Osteoblast (primary cell): Measurements from ENCODE around the gene NCKAP1. TPM values are rescaled to one million over a fixed set of nuclear protein-coding genes. Genes with fewer than 3 reads are reported as not detected.

ENCODE experiments used
- DNase-seq: peaks from one replicate; pipeline ENCODE4 v3.0.0; 2011; ENCODE audit warnings: low spot score, mixed read lengths; ENCODE audit not compliant: insufficient read length; ENCODE audit errors: missing footprints
- H2AFZ ChIP-seq: 2 replicates; pipeline ENCODE4 v1.6.0; 2011; ENCODE audit warnings: mild to moderate bottlenecking, low read length
- H3K27ac ChIP-seq: 2 replicates; pipeline ENCODE4 v1.5.1; 2011; ENCODE audit warnings: mild to moderate bottlenecking, low read depth, low read length, moderate library complexity
- H3K27me3 ChIP-seq: 2 replicates; pipeline ENCODE4 v1.6.0; 2012; ENCODE audit warnings: mild to moderate bottlenecking, control low read depth, inconsistent platforms, low read length, moderate library complexity; ENCODE audit not compliant: insufficient read depth
- H3K36me3 ChIP-seq: 2 replicates; pipeline ENCODE4 v1.5.1; 2011; ENCODE audit warnings: mild to moderate bottlenecking, low read length, control low read depth, moderate library complexity; ENCODE audit not compliant: insufficient read depth
- H3K4me1 ChIP-seq: 2 replicates; pipeline ENCODE4 v1.5.1; 2011; ENCODE audit warnings: mild to moderate bottlenecking, low read length, control low read depth, moderate library complexity; ENCODE audit not compliant: insufficient read depth
- H3K4me2 ChIP-seq: 2 replicates; pipeline ENCODE4 v1.6.0; 2011; ENCODE audit warnings: mild to moderate bottlenecking, low read length; ENCODE audit not compliant: insufficient read depth
- H3K4me3 ChIP-seq: fragments of 200-600 bp; sonication (generic); 3 replicates; pipeline ENCODE4 v1.5.1; 2012; ENCODE audit warnings: mild to moderate bottlenecking, low read length, inconsistent platforms; ENCODE audit not compliant: insufficient read depth
- H3K79me2 ChIP-seq: 2 replicates; pipeline ENCODE4 v1.6.0; 2012; ENCODE audit warnings: mild to moderate bottlenecking, low read length, control low read depth, inconsistent platforms; ENCODE audit not compliant: insufficient read depth
- H3K9me3 ChIP-seq: 2 replicates; pipeline ENCODE4 v1.5.1; 2011; ENCODE audit warnings: low read depth, low read length, control low read depth
- H4K20me1 ChIP-seq: 2 replicates; pipeline ENCODE4 v1.6.0; 2012; ENCODE audit warnings: mild to moderate bottlenecking, low read length, control low read depth; ENCODE audit not compliant: insufficient read depth
- CTCF ChIP-seq: IDR thresholded peaks from 2 replicates; pipeline ENCODE4 v1.5.1; 2011; ENCODE audit warnings: mild to moderate bottlenecking, low read depth, low read length, moderate library complexity; ENCODE audit errors: extremely low read depth
- total RNA-seq: library from RNA; depleted of rRNA; stranded (reverse); fragments of >200 nt; gene quantifications from 2 replicates; pipeline ENCODE4 v1.2.3, GENCODE V29; 2012

NCKAP1 gene
- total RNA-seq, 1 donor: 209 TPM

DNA sequence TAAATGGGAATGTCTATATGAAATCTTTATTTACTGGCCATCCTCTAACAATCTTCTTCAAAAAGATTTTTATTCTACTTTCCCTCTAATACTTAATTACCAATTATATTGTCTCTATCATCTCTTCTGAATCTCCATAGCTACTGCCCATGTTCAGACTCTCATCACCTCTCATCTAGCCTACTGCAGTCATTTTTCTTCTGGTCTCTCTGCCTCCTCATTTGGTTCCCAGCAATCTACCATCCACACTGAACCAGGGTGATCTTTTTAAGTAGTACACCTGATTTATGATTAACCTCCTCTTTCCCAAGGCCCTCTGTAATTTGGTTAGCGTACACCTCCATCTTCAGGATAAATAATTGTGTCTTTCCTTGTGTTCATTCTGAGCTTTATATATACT lies 57.6 kb downstream of the NCKAP1 start:
- Histone ChIP-seq H3K4me3 (no peak overlapping the region), H4K20me1 (no peaks in the 10 kb centered on the region), H3K36me3 (peaks cover 70% of the 10 kb centered on the region), H3K4me2 (no peak overlapping the region), H3K27ac (no peak overlapping the region), H2AFZ (no peak overlapping the region), H3K4me1 (no peaks in the 10 kb centered on the region), H3K27me3 (no peaks in the 10 kb centered on the region), H3K79me2 (no peaks in the 10 kb centered on the region), H3K9me3 (no peaks in the 10 kb centered on the region)
- DNase-seq: no peak
- TF ChIP-seq CTCF: no peak

DNA sequence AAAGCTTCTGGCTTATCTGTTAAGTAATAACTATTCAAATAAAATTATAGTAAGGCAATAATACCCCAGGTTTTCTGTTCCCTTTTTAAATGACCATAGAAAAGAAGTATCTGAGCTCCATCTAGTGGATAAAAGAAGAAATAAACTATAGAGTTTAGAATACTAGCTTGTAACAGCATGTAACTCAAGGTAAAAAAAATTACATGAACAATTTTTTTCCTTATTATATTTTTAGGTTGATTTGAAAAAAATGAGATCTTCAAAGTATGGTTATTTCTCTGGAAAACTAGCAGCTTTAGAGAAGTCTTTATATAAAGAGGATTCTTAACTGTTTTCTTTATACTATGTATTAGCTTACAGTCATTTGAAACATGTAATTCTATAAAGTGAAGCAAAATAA lies 58.1 kb downstream of the NCKAP1 start:
- H3K36me3 ChIP-seq: peaks cover 66% of the 10 kb centered on the region
- no peaks in the 10 kb centered on the region for H3K27me3 ChIP-seq
- DNase-seq: peak; percentile 31
- no peaks in the 10 kb centered on the region for H4K20me1 ChIP-seq
- no peaks in the 10 kb centered on the region for H3K9me3 ChIP-seq
- H3K4me2 ChIP-seq: no peak overlapping the region
- H2AFZ ChIP-seq: no peak overlapping the region
- peak; percentile 49 for TF ChIP-seq CTCF
- no peaks in the 10 kb centered on the region for H3K79me2 ChIP-seq
- no peak overlapping the region for H3K27ac ChIP-seq
- H3K4me1 ChIP-seq: no peaks in the 10 kb centered on the region
- H3K4me3 ChIP-seq: no peak overlapping the region

GRCh38 chr2:182977463-182977862 lies 60.8 kb downstream of the NCKAP1 start:
- H3K27me3 ChIP-seq: no peaks in the 10 kb centered on the region
- no peak overlapping the region for H3K4me2 ChIP-seq
- no peaks in the 10 kb centered on the region for H3K9me3 ChIP-seq
- H3K4me1 ChIP-seq: no peaks in the 10 kb centered on the region
- H2AFZ ChIP-seq: no peak overlapping the region
- H4K20me1 ChIP-seq: peaks cover under 1% of the 10 kb centered on the region
- no peak overlapping the region for H3K27ac ChIP-seq
- peaks cover 61% of the 10 kb centered on the region for H3K36me3 ChIP-seq
- TF ChIP-seq CTCF: no peak
- H3K4me3 ChIP-seq: no peak overlapping the region
- H3K79me2 ChIP-seq: peaks cover 11% of the 10 kb centered on the region
- DNase-seq: no peak

DNA sequence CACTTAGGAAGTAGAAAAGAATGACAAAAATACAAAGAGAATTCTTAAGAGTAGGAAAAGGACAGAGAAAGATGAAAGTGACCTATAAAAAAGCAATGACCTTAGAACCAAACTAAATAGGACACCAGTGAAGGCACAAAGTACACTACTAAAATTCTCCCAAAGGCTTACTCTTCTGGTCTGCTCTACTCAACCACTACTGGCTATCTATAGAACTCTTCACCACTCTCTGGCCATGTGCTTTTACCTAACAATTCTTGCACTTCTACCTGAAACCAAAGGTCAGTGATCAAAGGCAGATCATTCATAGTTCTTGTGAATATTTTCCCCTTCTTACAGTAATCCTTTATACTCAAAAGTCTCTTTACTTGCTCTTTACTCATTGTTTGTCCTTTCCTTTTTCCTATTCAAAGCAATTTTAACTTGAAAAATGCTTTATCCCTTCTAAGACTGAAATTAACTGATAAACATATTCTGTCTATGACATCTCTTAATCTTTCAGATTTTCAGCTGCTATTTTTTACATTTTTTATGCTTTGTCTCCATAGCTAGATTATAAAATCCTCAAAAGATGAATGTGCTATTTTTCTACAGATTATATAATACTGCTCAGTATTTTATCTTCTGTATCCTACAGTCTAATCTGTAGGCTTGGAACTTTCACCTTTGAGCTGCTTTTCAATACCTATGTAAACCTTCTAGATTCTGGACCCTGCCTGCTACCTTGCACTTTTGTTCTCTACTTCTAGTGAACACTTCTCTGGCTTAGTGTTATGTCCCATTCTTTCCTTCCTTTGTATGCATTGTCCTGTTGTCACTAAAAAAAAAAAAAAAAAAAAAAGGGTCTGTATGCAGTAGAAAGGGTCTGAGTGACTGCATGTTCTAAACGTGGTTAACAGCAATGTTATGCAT lies 64.6 kb downstream of the NCKAP1 start:
- DNase-seq: peak; percentile 21
- Histone ChIP-seq H2AFZ (no peak overlapping the region), H3K4me2 (no peak overlapping the region), H3K4me1 (no peaks in the 10 kb centered on the region), H4K20me1 (peaks cover 2% of the 10 kb centered on the region), H3K27me3 (no peaks in the 10 kb centered on the region), H3K36me3 (peaks cover 52% of the 10 kb centered on the region), H3K27ac (no peak overlapping the region), H3K9me3 (no peaks in the 10 kb centered on the region), H3K79me2 (peaks cover 40% of the 10 kb centered on the region), H3K4me3 (no peak overlapping the region)
- TF ChIP-seq CTCF: no peak
